GDM1 (cell line): Measurements from ENCODE around the gene IFNE.

ENCODE experiments used
- DNase-seq: peaks from one replicate; lab custom pipeline; 2025; lab: John Stamatoyannopoulos, UW

IFNE gene, protein sequence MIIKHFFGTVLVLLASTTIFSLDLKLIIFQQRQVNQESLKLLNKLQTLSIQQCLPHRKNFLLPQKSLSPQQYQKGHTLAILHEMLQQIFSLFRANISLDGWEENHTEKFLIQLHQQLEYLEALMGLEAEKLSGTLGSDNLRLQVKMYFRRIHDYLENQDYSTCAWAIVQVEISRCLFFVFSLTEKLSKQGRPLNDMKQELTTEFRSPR

DNA sequence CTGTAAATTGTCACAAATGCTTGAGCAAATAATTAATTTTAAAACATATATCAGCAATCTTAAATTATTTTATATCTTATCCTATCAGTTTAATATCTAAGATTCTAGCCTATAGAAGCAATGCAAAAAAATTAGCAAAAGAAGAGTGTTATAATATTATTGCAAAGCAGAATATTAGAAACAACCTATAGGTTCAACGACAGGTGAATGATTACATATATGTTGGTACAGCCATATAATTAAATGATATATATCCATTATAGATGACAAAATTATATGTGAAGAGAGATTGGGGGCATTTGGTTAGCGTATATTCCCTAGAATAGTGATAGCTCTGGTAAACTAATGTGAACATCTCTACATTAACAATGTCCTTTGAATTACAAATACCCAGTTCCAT, at the start of gene IFNE:
Gene IFNE, minus strand, starts transcription at position 101 of the 400 bp plus-strand sequence. CDS start 619 bp downstream, outside the sequence.
- DNase-seq = no peak

- DNase-seq = no peak
Observed at GRCh38 chr9:21528123-21528808, 46.2 kb upstream of the IFNE start.

DNA sequence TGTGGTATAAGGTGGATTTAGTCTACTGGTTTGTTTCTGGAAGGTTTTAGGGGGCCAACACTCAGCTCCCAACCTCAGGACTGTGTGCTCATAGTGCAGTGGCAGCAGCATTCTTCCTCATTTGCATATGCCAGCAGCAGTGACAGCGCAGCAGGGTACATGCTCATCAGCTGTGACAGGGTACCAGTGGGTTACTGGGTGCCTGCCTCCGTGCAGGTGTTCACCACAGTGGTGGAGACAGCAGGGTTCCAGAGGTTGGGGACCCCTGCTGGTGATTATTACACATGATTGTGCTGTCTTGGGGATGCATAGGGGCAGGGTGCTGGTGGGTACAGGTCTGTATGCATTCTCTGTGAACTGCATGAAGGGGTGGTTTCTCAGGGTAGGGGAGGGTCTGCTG, 45.5 kb upstream of the IFNE start:
- DNase-seq = no peak

GRCh38 chr9:21525174-21525573, 43.1 kb upstream of the IFNE start:
- no peak for DNase-seq

DNA sequence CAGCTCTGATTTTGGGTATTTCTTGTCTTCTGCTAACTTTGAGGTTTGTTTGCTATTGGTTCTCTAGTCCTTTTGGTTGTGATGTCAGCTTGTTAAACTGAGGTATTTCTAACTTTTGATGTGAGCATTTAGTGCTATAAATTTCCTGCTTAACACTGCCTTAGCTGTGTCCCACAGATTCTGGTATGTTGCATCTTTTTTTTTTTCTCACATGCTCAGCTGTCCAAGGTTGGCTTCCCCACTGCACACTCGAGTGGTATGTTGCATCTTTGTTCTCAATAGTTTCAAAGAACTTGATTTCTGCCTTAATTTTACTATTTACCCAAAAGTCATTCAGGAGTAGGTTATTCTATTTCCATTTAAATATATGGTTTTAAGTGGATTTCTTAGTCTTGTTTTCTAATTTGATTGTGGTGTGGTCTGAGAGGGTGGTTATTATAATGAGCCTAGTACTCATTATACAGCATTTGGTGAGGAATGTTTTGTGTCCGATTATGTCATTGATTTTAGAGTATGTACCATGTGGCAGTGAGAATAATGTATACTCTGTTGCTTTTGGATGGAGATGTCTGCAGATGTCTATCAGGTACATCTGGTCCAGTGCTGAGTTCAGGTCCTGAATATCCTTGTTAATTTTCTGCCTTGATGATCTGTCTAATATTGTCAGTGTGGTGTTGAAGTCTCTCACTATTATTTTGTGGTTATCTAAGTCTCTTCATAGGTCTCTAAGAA, 42.2 kb upstream of the IFNE start:
- DNase-seq = no peak

DNA sequence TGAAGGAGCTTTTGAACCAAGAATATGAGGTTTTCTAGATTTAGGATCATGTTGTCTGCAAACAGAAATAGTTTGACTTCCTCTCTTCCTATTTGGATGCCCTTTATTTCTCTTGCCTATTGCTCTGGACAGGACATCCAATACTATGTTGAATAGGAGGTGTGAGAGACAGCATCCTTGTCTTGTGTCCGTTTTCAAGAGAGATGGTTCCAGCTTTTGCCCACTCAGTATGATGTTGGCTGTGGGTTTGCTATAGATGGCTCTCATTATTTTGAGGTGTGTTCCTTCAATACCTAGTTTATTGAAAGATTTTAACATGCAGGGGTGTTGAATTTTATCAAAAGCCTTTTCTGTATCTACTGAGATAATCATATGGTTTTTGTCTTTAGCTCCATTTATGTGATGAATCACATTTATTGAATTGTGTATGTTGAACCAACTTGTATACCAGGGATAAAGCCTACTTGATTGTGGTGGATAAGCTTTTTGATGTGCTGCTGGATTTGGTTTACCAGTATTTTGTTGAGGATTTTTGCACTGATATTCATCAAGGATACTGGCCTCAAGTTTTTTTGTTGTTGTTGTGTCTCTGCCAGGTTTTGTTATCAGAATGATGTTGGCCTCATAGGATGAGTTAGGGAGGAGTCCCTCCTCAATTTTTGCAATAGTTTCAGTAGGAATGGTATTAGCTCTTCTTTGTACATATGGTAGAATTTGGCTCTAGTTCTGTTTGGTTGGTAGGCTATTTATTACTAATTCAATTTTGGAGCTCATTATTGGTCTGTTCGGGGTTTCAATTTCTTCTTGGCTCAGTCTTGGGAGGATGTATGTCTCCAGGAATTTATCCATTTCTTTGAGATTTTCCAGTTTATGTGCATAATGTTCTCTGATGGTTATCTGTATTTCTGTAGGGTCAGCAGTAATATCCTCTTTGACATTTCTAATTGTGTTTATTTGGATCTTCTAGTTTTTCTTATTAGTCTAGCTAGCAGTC, 41.2 kb upstream of the IFNE start:
- DNase-seq = no peak

- DNase-seq = no peak
Observed at GRCh38 chr9:21522348-21522747, 40.2 kb upstream of the IFNE start.

DNA sequence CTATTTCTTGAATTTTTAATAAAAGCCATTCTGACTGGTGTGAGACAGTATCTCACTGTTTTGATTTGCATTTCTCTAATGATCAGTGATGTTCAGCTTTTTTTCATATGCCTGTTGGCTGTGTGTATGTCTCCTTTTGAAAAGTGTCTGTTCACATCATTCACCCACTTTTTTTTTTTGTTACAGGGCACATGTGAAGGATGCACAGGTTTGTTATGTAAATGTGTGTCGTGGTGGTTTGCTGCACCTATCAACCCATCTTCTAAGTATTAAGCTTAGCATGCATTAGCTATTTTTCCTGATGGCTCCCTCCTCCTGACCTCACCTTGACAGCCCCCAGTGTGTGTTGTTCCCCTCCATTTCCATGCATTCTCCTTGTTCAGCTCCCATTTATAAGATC, 39.3 kb upstream of the IFNE start:
- no peak for DNase-seq

DNA sequence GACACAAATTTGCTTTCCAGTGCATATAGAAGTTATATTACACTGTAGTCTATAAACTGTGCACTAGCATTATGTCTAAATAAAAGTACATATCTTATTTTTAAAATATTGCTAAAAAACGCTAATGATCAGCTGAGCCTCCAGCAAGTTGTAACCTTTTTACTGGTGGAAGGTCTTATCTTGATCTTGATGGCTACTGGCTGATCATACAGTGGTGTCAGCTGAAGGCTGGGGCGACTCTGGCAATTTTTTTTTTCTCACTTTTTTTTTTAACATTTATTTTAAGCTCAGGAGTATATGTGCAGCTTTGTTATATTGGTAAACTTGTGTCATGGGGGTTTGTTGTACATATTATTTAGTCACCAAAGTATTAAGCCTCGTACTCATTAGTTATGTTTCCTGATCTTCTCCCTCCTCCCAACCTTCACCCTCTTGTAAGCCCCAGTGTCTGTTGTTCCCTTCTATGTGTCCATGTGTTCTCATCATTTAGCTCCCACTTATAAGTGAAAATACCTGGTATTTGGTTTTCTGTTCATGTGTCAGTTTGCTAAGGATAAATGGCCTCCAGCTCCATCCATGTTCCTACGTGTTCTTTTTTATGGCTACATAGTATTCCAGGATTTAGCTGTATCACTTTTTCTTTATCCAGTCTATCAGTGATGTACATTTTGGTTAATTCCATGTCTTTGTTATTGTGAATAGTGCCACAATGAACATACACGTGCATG, 38.6 kb upstream of the IFNE start:
- DNase-seq = no peak

DNA sequence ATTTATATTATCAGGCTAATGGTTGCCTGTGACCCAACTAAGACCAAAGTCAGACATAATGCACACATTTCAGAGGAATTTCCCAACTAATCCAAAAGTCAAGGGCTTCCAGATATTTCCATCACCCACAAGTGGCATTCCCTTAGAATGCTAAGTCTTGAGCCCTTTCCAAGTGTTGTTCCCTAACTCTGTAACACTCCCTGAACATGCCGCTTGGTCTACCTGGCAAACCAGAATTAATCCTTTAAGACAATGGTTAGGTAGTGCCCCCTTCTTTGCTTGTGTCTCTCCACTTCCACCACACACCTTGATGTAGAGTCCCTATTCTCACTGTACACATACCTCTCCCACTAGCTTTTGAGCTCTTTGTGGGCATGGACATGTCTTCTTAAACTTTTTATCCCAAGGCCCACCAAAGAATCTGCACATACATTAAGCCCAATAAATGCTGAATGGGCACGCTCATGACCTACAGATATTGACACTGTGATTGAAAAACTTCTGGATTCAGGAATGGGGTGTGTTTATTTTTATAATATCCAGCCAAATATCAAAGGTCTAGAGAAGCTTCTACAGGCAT, 37.8 kb upstream of the IFNE start:
- no peak for DNase-seq

DNA sequence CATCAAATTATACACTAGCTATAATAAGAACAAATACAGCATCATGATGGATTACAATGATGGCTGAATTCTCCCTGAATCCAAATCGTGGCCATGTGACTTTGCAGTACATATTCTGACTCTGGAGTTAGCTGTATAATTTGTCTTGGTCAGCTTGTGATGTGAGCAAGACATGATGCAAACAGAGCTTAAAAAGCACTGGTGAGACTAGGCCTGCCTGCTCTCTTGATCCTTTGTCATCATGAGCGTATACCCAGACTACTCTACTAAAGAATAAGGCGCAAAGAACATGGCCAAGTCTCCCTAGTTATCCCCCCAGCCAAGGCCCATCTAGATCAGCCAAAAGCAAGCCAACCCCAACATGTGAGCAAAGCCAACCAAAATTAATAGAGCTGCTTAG, 34.7 kb upstream of the IFNE start:
- no peak for DNase-seq

DNA sequence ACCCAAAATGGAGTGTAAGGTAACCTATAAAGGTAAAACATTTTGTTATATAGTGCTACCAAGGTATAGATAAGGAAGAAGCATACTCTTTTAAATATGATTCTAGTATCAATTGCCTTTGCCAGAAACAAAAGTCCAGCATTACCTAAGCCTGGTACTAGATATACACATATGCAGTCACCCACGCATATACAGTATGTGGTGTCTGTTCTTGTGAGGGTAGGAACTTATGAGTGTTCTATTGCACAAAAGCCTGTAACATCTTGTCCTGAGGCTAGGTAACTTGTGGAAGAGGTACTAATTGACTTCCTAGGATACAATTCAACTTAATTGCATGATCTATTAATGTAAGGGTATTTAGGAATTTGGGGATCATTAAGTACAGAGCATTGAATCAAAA, 31.3 kb upstream of the IFNE start:
- DNase-seq = no peak

- no peak for DNase-seq
Observed at GRCh38 chr9:21510806-21511205, 28.7 kb upstream of the IFNE start.

DNA sequence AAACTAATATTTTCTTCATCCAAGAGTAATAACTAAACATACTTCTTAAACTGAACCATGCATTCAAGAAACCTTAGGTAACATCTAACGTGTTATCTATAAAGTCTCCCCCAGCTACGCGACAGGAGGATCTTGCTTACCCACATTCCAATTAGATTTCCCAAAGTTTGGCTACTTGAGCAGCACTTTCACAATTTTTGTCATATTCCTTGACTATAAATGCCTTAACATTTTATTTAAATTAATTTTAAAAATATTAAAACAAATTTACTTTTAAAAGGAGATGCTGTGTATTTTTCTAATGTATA, 25.3 kb upstream of the IFNE start:
- no peak for DNase-seq

DNA sequence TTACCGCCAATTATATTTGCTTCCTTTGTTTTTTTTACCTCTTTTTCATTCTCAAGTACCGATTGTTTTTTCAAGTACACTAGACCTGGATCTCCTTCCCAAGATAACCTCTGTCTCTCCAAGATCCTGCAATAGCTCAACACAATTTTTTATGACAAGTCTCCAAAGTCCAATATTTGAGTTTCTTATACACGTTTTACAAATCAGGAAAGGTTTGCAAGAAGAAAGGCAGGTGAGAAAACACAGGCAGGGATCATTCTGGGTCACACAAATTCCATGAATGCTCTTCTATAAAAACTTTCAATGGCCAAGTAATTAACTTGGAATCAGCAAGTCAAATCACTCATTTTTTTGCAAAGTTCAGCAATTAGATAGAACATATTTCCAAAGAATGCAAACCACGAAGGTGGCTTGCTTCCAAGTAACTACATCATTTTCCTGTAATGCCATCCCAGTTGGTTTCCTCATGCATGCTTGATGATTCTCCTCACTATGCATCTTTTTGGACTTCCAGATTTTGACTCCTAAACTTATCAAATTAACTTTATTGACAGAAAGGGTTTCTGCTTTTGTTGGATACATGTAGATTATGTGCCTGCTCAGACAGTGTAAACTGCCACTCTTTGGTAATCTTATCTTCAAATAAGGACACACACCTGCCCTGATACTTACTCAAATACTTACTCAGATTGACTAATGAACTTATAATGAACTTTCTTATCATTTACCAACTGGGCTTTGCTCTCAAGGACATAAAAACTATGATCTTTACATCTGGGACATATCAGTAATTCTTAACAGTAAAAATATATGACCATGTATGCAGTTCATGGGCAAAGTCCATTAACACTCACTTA, 24.7 kb upstream of the IFNE start:
- no peak for DNase-seq

DNA sequence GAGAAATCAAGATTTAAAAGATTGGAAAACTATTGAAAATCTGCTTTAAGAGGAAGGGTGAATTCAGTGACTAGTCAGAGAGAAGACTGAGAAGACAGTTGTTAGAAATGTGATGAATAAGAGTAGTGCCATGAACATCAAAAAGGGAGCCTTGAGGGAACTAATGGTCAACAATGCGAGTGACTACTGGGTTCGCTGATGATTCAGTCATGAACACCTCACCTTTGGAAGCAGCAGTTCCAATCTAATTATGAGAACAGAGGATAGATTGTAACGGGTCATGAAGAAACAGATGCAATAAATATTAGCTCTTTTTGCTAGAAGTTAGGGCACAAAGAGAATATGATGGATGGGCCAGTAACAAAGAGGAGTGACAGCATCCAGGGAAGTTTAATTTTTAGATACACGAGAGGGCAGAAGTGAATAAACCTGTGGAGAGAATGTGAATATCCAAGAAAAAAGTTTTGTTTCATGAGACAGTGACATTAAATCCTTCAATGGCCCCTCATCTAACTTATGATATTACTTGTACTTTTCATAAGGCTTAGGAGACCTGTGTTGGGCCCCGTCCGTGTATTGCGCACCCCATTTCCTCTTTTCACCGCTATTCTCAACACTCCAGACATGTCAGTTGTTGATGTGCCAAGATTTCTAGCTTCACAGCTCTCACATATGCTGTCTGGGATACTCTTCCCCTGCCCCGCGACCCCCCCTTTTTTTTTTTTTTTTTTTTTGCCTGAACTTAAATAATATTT, 23.5 kb upstream of the IFNE start:
- no peak for DNase-seq

DNA sequence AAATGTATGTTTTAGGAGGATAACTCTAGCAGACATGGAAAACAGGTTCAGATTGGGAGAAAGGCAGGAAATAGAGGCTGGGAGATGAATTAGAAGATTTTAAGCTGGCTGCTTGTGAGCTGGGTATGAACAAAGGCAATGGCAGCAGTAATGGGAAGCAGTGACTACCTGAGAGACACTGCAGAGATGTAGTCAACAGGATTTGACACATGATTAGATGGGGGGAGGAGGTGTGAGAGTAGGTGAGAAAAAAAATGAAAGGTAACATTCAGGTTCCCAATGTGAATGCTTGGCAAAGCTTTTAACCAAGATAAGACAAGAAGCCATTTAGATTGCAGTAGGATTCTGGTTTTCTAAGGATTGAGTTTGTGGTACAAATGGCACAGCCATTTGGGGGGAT, 22.8 kb upstream of the IFNE start:
- no peak for DNase-seq

GRCh38 chr9:21504113-21504512, 22.0 kb upstream of the IFNE start:
- DNase-seq = no peak

- no peak for DNase-seq
Observed at GRCh38 chr9:21502586-21502985, 20.5 kb upstream of the IFNE start.

DNA sequence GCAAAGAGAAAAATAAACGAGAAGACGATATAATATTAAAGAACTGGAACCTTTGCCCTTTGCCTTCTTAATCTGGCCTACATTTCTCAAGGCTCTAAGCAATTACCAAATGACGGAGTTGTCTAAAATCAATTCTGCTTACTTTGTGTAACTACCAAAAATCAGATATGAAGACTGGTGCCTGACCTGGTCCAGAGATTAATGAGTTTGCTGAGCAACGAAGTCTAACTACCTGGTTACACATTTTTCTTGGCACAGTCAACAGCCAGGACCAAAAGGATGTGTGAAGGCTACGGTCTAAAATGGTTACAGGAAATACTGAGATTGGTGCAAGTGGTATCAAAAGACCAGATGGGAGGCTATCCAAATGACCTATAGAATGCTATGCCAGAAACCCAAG, 17.8 kb upstream of the IFNE start:
- no peak for DNase-seq
